NCI-H345 (cell line): ENCODE results near the gene PTPRQ.
"Not testable (repeated sequence)": the region's sequence is repeated elsewhere in the genome, so short reads cannot be mapped to it uniquely, and the experiment has no call there.

Source experiments
- DNase-seq: peaks from one replicate; lab custom pipeline; 2025; lab: John Stamatoyannopoulos, UW

The PTPRQ gene, protein sequence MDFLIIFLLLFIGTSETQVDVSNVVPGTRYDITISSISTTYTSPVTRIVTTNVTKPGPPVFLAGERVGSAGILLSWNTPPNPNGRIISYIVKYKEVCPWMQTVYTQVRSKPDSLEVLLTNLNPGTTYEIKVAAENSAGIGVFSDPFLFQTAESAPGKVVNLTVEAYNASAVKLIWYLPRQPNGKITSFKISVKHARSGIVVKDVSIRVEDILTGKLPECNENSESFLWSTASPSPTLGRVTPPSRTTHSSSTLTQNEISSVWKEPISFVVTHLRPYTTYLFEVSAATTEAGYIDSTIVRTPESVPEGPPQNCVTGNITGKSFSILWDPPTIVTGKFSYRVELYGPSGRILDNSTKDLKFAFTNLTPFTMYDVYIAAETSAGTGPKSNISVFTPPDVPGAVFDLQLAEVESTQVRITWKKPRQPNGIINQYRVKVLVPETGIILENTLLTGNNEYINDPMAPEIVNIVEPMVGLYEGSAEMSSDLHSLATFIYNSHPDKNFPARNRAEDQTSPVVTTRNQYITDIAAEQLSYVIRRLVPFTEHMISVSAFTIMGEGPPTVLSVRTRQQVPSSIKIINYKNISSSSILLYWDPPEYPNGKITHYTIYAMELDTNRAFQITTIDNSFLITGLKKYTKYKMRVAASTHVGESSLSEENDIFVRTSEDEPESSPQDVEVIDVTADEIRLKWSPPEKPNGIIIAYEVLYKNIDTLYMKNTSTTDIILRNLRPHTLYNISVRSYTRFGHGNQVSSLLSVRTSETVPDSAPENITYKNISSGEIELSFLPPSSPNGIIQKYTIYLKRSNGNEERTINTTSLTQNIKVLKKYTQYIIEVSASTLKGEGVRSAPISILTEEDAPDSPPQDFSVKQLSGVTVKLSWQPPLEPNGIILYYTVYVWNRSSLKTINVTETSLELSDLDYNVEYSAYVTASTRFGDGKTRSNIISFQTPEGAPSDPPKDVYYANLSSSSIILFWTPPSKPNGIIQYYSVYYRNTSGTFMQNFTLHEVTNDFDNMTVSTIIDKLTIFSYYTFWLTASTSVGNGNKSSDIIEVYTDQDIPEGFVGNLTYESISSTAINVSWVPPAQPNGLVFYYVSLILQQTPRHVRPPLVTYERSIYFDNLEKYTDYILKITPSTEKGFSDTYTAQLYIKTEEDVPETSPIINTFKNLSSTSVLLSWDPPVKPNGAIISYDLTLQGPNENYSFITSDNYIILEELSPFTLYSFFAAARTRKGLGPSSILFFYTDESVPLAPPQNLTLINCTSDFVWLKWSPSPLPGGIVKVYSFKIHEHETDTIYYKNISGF (N-terminal part only)

DNA sequence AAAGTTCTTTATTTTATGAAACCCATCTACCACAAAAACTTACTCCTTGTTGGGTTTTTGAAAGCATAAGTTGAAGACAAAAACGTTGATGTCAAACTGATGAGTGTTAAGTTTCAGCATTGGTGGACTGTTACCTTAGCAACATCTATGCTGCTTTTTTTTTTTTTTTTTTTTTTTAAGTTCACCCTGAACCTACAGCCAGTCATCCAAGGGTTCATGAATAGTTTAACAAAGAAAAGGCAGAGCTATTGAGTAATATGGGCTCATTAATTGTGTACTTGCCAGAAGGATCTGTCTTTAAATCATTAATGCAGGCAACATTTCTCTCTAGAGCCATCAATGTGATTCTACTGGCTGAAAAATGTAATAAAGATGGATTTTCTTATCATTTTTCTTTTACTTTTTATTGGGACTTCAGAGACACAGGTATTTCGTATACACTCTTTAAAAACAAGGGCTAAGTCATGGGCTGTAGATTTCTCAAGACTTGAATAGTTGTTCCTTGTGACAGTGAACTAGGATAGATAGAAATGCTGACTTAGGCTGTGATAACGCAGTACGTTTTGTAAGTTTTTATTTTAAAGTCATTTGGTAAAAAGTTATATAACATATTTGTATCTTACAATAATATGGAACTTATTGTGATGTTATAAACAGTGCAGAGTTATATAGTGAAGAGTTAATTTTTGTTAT lies at the start of gene PTPRQ:
PTPRQ (plus strand) TSS at position 262 of the 693 bp plus-strand sequence; CDS start at position 373, 111 bp downstream.
- DNase-seq = no peak

DNA sequence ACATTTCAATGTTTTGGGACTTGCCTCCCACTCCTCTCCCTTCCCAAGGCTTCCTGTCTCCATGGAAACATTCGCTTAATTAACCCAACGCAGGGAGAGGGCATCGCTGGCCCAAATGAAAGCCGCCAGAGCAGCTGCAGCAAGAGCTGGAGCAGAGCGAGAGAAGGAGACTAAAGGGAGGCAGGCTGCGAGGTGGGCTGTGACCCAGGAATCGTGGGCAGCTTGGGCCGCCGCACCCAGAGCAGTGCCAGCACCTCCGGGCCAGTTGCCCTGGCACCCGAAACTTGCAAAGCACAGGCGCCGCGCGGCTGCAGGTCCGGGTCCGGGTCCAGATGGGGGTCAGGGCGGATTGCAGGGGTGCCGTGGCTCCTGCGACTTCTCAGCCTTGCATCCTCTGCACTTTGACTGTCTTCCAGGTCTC lies 43.5 kb upstream of the PTPRQ start:
- DNase-seq = no peak

DNA sequence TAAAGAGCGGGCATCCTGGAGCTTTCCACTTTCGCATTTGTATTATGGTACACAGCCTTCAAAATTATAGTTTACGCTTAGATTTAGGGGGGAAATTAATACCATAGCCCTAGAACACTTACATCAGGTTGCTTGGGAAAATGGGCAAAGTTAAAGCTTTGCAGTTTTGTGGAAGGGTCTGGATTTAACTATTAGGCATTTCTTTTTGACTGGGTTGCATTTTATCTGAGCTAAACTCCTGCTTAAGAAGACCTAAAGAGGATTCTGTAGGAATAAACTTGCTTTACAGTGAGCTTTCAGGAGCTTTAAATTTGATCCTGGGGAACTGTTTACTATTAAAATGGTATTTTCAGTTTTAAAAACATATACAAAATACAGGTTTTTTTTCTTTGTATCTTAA lies 42.8 kb upstream of the PTPRQ start:
- no peak for DNase-seq

DNA sequence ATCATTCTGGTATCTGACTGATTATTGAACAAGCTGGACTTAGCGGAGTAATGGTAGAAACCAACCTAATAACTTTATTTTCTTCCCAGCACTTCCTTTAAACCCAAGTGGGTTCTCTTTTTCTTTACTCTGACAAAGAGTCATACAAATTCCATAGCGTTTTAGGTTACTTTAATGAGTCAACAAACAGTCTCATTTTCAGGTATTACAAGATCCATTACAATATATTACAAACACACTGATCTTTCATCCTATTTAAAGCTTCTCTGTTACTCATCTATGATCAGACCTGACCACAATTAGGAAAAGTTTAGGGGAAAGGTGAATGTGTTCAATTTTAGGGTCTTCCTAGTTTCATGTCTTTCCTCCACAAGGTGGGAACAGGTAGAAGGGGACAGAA lies 39.4 kb upstream of the PTPRQ start:
- DNase-seq = no peak

DNA sequence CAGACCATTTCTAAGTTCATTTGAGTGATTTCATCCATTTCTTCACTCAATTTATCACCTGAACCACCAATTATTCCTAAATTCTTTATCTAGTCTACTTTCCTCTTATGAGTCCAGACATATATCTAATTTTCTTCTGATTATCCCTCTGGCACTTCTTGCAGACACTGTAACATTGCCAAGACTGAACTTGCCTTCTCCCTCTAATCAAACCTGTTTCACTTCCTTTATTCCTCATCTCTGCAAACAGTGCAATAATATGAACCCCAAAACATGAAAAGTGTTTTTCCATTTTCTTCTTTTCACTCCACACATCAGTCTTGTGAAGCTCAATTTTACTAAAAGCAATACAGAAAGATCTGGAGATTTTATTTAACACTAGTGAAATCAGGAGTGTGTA lies 37.8 kb upstream of the PTPRQ start:
- DNase-seq = no peak

DNA sequence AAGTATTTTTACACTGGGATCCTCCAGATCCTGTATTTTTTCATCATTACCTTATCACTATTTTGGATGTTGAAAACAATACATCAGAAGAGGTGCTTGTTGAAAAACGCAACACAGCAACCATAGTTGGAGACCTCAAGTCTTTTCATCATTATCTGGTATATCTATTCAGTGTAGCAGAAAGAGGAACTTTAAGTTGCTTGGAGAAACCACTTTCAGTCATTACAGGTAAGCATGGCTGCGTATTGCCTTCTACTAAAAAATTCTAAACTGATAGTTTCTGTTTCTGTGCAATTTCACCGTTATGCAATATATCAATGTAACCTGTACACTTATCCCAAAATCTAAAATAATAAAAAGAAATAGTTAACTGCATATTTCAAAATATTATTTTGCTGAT lies 32.2 kb upstream of the PTPRQ start:
- no peak for DNase-seq

DNA sequence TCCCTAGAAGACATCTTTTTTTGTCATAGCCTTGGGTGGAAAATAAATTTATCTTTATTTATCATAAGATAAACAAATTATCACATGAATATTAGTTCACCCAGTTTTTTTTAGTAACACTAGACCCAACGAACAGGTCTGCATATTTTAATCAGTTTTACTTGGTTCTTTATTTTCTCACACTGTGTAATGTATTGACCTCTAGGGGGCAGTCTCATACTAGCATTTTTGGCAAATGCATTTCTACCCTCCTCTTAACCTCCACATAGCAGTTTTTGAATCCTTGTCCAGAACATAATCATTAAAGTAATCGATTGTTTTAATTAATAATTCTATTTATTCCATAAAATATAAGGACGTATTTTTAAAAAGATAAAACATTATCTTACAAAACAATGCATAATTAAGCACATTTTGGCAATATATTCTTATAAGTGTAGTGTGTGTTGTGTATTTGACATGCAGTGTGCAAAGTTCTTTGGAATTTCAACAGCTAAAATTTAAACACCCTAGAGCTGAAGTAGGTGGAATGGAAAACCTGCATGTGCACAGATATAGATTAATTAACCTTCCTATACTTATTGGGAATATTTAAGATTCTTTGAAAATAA lies 31.6 kb upstream of the PTPRQ start:
- peak; percentile 62 for DNase-seq

DNA sequence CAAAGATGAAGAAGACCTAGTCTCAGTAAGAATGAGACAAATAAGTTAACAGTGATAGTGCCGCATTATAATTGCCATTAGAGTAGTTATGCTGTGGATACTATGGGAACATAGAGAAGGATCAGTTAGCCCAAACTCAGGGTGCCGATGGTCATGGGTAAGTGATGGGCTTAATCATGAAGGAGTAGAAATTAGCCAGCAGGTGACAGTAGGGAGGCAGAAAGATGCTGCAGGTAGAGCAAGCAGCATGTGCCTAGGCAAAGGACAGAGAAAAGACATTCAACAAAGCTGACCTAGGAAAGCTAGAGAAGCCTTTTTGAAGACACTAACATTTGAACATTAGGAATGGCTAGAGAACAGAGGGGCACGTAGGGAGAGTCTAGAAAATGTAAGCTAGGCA lies 30.6 kb upstream of the PTPRQ start:
- DNase-seq = no peak

DNA sequence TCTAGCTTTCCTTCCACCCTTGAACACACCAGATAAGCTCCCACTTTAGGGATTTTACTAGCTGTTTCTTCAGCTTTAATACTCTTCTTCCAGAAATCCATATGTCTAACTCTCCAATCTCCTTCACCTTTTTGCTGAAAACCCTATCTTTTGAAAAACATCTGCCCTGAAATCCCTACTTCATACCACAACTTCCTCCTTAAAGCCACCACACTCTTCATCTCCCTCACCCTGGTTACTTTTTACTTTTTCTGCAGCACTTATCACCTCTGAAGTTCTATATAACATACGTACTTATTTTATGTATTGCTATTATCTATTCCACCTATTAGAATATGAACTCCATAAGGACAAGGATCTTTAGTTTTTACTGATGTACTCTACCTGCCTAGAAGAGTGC lies 28.6 kb upstream of the PTPRQ start:
- DNase-seq = no peak

DNA sequence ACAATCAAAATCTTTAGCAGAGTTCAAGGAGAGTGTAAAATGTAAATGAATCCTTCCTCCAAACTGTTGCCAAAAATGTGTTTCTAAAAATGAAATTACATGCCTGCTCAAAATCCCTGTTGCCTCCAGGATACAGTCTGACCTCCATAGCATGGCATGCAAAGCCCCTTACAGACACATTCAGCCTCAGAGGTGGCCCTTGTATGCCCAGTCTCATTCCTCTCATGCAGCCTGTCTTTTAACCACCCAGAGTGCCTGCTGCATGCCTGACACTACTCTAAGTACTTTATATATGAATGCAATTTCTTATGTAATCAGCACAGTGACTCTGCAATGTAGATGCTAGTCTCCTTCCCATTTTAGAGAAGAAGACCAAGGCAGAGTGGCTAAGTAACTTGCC lies 24.4 kb upstream of the PTPRQ start:
- DNase-seq = no peak

DNA sequence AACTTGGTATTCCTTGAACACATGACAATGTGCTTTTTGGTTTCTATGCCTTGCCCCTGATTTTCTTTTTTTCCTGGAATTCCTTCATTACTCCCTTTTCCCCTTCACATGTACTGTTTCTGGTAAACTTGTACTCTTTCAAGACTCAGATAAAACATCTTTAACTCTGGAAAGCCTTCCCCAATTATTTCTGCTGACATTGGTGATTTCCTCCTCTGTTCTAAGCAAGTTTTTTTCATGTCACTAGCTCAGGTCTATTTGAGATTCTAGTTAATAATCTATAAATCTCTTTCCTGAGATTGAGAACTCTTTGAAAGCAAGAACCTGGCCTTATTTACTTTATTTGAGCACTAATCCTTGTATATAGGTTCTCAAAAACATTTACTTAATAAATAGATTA lies 24.0 kb upstream of the PTPRQ start:
- DNase-seq = no peak

DNA sequence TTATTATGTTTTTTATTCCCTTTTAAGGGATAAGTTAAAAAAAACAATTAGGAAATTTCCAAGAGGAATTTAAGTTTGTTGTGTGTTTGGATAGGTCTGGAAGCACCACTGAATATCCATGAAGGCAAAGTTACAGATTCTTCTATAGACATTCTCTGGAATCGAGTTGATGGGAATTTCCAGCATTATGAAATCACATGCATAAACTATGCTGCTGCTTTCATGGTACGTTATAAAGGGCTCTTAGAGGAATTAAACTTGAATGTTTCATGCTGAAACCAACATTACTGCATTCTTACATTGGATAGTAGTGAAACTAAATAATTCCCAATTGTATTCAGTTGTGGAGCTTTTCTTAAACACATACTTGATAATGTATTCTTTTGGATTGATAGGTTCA lies 21.5 kb upstream of the PTPRQ start:
- no peak for DNase-seq

DNA sequence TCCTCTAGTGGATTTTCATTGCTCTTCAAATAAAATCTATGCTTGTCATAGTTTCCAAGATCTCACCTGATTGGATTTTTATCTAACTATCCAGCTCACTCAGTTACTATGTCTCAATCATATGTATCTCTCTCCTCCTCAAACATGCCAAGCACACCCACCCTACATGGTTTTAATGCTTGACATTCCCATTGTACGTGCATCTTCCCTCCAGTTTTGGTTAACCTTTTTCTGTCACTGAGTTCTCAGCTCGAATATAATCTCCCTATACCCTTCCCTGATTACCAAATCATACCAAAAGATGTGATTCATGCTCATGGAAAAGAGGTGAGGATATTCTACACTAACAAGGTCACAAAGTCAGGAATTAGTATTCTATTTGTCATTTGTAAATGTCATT lies 12.0 kb upstream of the PTPRQ start:
- no peak for DNase-seq

DNA sequence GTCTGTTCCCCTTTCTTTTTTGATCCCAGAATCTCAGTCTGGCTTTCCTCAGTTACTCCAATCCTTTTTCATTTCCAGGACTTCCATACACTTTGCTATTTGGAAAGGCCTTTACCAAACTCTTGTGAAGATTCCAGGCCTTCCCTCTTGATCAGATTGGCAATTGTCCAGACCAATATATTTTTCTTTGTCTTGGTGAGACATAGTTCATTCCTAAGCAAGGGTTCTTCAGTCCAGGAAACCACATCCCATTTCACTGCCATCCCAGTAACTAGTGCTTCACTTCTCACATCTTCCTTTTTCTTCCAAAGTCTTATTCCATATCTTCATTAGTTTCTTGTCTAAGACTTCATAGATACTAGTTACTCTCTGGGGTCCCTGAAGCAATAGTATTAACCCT lies 2.1 kb upstream of the PTPRQ start:
- DNase-seq = no peak

DNA sequence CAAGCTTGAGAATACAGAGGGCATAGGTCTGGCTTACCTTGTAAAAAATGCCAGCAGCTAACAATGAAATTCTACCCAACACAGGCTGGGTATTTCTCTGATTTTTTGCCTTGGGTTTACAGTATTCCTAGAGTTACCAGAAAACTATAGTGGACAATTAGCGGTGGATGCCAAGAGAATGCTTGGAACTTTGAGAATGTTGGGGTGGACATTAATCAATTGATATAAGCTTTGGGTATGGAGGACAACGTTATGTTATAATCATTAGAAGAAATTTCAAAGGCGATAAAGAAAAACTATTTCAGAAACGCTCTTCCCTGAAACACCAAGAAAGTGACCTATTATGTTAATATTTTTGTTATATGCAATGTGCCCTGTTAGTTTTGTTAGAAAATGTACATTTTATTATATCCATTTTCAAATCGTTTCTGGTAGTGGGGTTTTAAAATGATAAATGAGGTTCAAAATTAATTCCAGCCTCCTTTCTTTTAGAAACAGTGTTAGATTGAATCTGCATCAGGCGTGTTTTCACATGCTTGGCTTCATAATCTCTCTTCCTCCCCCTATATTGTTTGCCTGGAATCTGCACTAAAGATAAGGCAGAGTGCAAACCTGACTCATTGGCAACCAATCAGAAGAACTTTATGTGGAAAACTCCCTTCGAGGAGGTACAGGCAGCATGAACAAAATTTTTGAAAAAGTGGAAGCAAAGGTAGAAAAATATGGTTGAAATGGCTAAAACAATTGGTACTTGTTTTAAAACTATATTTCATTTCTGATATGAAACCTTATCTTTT lies 1.4 kb upstream of the PTPRQ start:
- no peak for DNase-seq

DNA sequence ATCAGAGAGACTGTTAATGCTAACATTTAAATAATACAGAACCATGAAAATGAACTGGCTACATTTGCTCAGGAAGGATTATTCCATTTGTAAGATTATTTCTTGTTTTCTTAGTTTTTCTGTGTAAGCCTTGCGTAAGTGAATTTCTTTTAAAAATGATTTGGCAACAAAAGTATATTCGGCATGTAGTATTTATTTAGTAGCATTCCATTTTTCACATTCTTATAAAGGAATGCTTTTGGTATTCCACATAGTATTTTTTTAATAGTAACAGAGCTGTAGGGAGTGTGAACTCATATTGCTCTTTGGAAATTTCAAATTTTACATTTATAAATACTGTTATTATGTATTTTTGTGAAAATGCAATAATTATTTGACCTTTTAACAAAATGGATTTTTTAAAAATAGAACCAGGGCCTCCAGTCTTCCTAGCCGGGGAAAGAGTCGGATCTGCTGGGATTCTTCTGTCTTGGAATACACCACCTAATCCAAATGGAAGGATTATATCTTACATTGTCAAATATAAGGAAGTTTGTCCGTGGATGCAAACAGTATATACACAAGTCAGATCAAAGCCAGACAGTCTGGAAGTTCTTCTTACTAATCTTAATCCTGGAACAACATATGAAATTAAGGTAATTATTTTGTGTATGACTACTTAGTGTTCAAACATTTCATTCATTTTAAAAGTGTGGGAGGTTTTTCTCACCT lies 1.2 kb downstream of the PTPRQ start:
- DNase-seq = no peak

DNA sequence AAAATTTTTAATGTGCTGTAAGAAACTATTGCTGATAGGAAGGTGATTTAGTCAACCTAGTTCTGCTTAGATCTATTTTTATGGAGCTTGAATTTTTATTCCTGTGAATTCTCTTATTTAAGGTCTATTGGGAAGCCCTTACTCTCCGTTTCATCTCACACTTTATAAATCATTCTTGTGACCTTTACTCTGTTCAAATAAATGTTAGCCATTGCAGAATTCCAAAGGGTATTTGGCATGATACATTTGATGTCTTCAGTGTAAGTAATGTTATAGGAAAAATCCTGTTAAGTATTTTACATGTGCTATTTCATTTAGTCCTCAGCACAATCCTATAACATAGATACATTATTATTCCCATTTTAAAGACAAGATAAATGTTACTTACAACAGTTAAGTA lies 12.5 kb downstream of the PTPRQ start:
- DNase-seq = no peak

DNA sequence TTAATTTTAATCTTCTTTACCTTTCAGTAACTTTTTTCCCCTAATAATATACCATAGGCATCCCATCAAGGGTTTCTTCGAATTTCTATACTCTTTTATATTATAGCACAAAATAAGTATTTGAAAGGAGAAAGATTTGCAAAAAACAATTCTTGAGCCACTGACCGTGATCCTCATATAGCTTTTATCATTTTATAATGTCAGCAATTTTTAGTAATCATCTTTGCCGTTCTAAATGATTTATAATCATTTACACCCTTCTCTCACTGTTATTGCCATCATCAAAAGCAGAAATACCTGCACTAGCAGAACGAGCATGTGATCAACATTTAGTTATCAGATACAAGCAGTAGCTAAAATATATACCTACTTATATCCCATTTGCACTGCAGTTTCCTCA lies 16.9 kb downstream of the PTPRQ start:
- DNase-seq = no peak

DNA sequence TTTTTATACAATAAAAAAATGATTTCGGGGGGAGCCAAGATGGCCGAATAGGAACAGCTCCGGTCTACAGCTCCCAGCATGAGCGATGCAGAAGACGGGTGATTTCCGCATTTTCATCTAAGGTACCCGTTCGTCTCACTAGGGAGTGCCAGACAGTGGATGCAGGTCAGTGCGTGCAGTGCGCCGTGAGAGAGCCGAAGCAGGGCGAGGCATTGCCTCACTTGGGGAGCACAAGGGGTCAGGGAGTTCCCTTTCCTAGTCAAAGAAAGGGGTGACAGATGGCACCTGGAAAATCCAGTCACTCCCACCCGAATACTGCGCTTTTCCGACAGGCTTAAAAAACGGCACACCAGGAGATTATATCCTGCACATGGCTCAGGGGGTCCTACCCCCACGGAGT lies 17.8 kb downstream of the PTPRQ start:
- not testable (repeated sequence) for DNase-seq

DNA sequence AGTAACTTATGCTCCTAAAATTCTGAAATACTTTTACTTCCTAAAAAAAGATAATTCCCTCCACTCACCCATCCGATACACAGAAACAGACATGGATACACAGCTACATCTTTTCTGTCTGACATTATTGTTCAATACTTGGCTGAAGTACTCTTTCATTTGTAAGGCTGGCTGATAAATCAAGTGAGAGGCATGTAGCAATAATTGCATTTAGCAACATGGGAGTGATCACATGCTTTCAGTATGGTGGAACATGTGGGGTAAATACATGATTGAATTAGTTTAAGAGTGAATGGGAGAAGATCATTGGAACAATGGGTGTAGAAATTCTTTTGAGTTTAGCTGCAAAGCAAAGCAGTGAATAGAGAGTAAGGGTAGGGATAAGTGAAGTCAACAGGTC lies 25.6 kb downstream of the PTPRQ start:
- DNase-seq = no peak
